ENCODE data around the gene NAMPT. TPM values are rescaled to one million over a fixed set of nuclear protein-coding genes. Genes with fewer than 3 reads are reported as not detected.

NAMPT gene
- total RNA-seq, 1 donor from 2014 or later, result 184 TPM

GRCh38 chr7:106285855-106286492 lies 1.2 kb upstream of the NAMPT start:
- no peaks in the 10 kb centered on the region for H3K36me3 ChIP-seq
- H3K27ac ChIP-seq, result peak overlapping the region; percentile 95
- intact Hi-C loops (cut with DNase I), result no loop called here
- ATAC-seq, result no peak
- DNase-seq, result no peak
- no peaks in the 10 kb centered on the region for H3K27me3 ChIP-seq
- H3K4me1 ChIP-seq, result peaks cover 25% of the 10 kb centered on the region
- TF ChIP-seq, protein P1, sequence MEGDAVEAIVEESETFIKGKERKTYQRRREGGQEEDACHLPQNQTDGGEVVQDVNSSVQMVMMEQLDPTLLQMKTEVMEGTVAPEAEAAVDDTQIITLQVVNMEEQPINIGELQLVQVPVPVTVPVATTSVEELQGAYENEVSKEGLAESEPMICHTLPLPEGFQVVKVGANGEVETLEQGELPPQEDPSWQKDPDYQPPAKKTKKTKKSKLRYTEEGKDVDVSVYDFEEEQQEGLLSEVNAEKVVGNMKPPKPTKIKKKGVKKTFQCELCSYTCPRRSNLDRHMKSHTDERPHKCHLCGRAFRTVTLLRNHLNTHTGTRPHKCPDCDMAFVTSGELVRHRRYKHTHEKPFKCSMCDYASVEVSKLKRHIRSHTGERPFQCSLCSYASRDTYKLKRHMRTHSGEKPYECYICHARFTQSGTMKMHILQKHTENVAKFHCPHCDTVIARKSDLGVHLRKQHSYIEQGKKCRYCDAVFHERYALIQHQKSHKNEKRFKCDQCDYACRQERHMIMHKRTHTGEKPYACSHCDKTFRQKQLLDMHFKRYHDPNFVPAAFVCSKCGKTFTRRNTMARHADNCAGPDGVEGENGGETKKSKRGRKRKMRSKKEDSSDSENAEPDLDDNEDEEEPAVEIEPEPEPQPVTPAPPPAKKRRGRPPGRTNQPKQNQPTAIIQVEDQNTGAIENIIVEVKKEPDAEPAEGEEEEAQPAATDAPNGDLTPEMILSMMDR (IDR thresholded peaks at IDR 0.05), result no peak
- H3K9me3 ChIP-seq, result no peaks in the 10 kb centered on the region
- peak overlapping the region; percentile 81 for H3K4me3 ChIP-seq

DNA sequence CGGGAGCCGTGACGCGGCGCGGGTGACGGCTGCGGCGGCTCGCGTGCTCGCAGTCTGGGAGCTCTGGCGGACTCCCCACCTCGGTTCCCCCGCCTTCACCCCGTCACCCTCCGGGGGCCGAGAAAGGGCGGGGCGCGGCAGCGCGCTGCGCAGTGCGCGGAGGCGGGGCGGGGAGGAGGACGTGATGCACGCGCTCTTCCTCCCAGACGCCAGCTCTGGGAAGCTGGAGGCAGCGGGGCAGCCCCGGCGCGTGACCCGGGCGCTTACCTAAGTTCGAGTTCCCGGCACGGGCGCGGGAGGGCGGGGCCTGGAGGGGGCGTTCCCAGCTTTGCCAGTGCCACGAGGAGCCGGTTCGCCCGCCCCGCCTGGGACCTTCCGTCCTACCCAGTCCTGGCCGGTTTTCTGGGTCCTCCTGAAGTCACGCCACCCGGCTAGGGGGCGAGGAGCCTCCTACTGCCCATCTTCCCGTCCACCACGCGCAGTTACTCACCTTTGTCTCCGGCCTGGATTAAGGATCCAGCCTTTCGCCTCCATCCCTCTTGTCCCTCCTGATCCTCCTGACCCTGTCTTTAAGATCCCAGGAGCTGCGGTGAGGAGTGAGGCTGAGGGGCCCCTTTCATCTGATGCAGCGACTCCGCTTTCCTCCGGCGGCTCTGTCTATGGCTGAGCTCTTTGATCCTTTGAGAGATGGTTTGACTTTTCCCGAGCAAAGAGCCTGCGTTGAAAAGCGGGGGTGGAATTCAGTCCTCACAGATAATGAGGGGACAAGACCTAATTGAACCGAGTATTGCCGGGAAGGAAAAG lies 470 bp upstream of the NAMPT start:
- H3K9me3 ChIP-seq, result no peaks in the 10 kb centered on the region
- H3K27ac ChIP-seq, result peak overlapping the region; percentile 95
- H3K4me3 ChIP-seq, result peak overlapping the region; percentile 81
- H3K4me1 ChIP-seq, result peaks cover 31% of the 10 kb centered on the region
- intact Hi-C loops (cut with DNase I), result no loop called here
- no peaks in the 10 kb centered on the region for H3K27me3 ChIP-seq
- DNase-seq (peak; percentile 100), ATAC-seq (peak; percentile 95)
- TF ChIP-seq, protein P1 (IDR thresholded peaks at IDR 0.05), result no peak
- no peaks in the 10 kb centered on the region for H3K36me3 ChIP-seq

- peak overlapping the region; percentile 81 for H3K4me3 ChIP-seq
- no peaks in the 10 kb centered on the region for H3K27me3 ChIP-seq
- peak overlapping the region; percentile 95 for H3K27ac ChIP-seq
- H3K36me3 ChIP-seq, result no peaks in the 10 kb centered on the region
- DNase-seq, result peak; percentile 84
- no peaks in the 10 kb centered on the region for H3K9me3 ChIP-seq
- TF ChIP-seq, protein P1 (IDR thresholded peaks at IDR 0.05), result no peak
- intact Hi-C loops (cut with DNase I), result no loop called here
- H3K4me1 ChIP-seq, result peaks cover 42% of the 10 kb centered on the region
- ATAC-seq, result peak; percentile 29
Observed at GRCh38 chr7:106283831-106284713, 711 bp downstream of the NAMPT start.

DNA sequence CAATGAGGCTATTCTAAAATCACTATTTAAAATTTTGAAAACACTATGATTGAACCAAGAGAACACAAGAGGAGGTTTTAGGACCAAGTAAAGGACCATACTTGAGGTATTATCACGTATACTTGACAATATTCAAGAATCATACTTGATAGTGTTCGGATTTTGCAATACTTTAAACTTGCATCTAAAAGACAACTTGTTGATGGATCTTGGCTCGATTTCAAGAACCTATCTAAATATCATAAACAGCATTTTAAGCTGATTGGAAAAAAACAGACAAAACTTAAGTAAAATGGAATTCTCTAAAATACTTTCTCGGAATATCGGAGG lies 1.3 kb downstream of the NAMPT start:
- peak overlapping the region; percentile 94 for H3K27ac ChIP-seq
- intact Hi-C loops (cut with DNase I), result no loop called here
- no peaks in the 10 kb centered on the region for H3K36me3 ChIP-seq
- ATAC-seq (no peak), DNase-seq (no peak)
- no peaks in the 10 kb centered on the region for H3K27me3 ChIP-seq
- peak overlapping the region; percentile 81 for H3K4me3 ChIP-seq
- H3K4me1 ChIP-seq, result peaks cover 47% of the 10 kb centered on the region
- TF ChIP-seq, protein P1 (IDR thresholded peaks at IDR 0.05), result no peak
- no peaks in the 10 kb centered on the region for H3K9me3 ChIP-seq

GRCh38 chr7:106282852-106283251 lies 1.9 kb downstream of the NAMPT start:
- H3K9me3 ChIP-seq, result no peaks in the 10 kb centered on the region
- DNase-seq (no peak), ATAC-seq (no peak)
- H3K4me1 ChIP-seq, result peaks cover 52% of the 10 kb centered on the region
- intact Hi-C loops (cut with DNase I), result no loop called here
- TF ChIP-seq, protein P1 (IDR thresholded peaks at IDR 0.05), result no peak
- no peaks in the 10 kb centered on the region for H3K27me3 ChIP-seq
- H3K4me3 ChIP-seq, result peak overlapping the region; percentile 81
- H3K36me3 ChIP-seq, result no peaks in the 10 kb centered on the region
- peak overlapping the region; percentile 94 for H3K27ac ChIP-seq

All from upper lobe of right lung (tissue), 1 donor.